ENCODE measurements around the gene SIX6.
"Not testable (repeated sequence)": the region's sequence is repeated elsewhere in the genome, so short reads cannot be mapped to it uniquely, and the experiment has no call there.

The SIX6 gene

DNA sequence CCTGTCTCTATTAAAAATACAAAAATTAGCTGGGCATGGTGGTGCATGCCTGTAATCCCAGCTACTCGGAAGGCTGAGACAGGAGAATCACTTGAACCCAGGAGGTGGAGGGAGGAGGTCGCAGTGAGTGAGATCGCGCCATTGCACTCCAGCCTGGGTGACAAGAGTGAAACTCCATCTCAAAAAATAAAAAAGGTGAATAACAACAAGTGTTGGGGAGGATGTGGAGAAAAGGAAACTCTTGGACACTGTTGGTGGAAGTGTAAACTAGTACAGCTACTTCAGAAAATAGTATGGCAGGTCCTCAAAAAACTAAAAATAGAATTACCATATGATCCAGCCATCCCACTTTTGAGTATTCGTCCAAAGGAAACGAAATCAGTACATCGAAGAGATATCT, 28.7 kb upstream of the SIX6 start:
- H3K4me1 ChIP-seq (ENCODE audit: control insufficient read depth, insufficient read depth, low read length); H3K4me3 ChIP-seq (ENCODE audit: low read depth, low read length); H3K36me3 ChIP-seq (ENCODE audit: control insufficient read depth in 2 of 2, insufficient read depth in 1 of 2, low read length in 2 of 2); H3K9me3 ChIP-seq (ENCODE audit: control insufficient read depth, insufficient read depth, low read depth, low read length); POLR2A ChIA-PET; CTCF ChIA-PET; H3K27ac ChIP-seq (ENCODE audit: extremely low read depth, low read depth, low read length): not testable (repeated sequence)
- peak; percentile 97 for TF ChIP-seq ZNF184 (tag by site-specific recombination; IDR thresholded peaks at IDR 0.05)

DNA sequence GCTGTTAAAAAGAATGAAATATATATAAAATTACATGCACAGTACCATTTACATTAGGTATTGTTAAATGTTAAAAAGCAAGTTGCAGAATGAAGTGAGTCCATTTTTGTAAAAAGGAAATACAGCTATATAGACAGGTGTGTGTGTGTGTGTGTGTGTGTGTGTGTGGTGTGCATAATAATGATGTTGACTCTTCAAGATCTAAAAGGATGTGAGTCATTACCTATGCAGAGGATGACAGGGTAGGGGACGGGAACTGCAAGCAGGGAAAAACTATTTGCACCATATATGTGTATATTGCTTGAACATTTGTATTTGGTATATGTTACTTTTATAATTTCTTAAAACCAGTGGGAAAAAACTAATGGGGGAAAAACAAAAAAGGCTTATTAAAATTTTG, 26.2 kb upstream of the SIX6 start:
- H3K27ac ChIP-seq (ENCODE audit: extremely low read depth, low read depth, low read length), result no peak overlapping the region
- H3K4me3 ChIP-seq (ENCODE audit: low read depth, low read length), result no peak overlapping the region
- H3K36me3 ChIP-seq (ENCODE audit: control insufficient read depth in 2 of 2, insufficient read depth in 1 of 2, low read length in 2 of 2), result no peaks in the 10 kb centered on the region
- ChIA-PET POLR2A (no interaction called here), CTCF (interaction anchor here (0.5 to 0.6 kb wide), 2 partner anchors 9 to 132 kb away, joined by 3 read pairs; no protein-coding TSS in a partner anchor)
- H3K9me3 ChIP-seq (ENCODE audit: control insufficient read depth, insufficient read depth, low read depth, low read length), result no peaks in the 10 kb centered on the region
- no peaks in the 10 kb centered on the region for H3K4me1 ChIP-seq (ENCODE audit: control insufficient read depth, insufficient read depth, low read length)
- no peak for TF ChIP-seq ZNF530 (tag by site-specific recombination; IDR thresholded peaks at IDR 0.05; ENCODE audit: low read depth)
- TF ChIP-seq MZF1 (tag by site-specific recombination; IDR thresholded peaks at IDR 0.05; ENCODE audit: borderline replicate concordance), result no peak
- no peak for TF ChIP-seq ZNF658 (tag by site-specific recombination; IDR thresholded peaks at IDR 0.05)
- no peak for TF ChIP-seq ZNF341 (tag by site-specific recombination; IDR thresholded peaks at IDR 0.05; ENCODE audit: low read depth)
- no peak for TF ChIP-seq ZNF792 (tag by site-specific recombination; IDR thresholded peaks at IDR 0.05)
- TF ChIP-seq ZNF2 (tag by site-specific recombination; IDR thresholded peaks at IDR 0.05), result no peak
- TF ChIP-seq ZNF10 (tag by site-specific recombination; IDR thresholded peaks at IDR 0.05), result no peak
- TF ChIP-seq, protein P1, sequence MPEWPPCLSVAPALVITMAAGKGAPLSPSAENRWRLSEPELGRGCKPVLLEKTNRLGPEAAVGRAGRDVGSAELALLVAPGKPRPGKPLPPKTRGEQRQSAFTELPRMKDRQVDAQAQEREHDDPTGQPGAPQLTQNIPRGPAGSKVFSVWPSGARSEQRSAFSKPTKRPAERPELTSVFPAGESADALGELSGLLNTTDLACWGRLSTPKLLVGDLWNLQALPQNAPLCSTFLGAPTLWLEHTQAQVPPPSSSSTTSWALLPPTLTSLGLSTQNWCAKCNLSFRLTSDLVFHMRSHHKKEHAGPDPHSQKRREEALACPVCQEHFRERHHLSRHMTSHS (tag by site-specific recombination; IDR thresholded peaks at IDR 0.05), result no peak
- no peak for TF ChIP-seq YY2 (tag by site-specific recombination; IDR thresholded peaks at IDR 0.05)

DNA sequence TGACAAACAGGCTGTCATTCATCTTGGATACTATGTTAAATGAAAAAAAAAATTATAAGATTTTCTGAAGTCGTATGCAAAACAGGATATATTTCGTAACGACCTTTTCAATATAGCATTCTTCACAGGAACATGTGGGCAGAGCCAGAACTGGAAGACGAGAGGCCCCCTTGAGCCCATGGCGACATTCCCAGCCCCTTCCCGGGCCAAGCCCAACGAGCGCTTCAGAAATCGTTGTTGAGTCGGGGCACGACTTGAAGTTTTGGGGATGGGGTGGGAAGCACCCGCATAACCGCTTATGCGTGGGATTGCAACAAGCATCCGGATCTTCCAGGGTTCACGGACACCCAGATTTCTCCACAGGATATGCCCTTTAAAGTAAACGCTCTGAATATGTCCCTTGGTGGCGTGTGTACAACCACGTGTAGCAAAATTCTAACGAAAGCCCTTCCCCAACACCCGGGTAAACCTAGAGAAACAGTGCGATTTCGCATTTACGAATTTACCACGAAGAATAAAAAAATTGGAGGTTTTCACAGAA, 23.8 kb upstream of the SIX6 start:
- TF ChIP-seq ZNF521 (tag by site-specific recombination; IDR thresholded peaks at IDR 0.05), result no peak
- Histone ChIP-seq H3K27ac (ENCODE audit: extremely low read depth, low read depth, low read length) (no peak overlapping the region), H3K4me3 (ENCODE audit: low read depth, low read length) (peak overlapping the region; percentile 50), H3K36me3 (ENCODE audit: control insufficient read depth in 2 of 2, insufficient read depth in 1 of 2, low read length in 2 of 2) (no peaks in the 10 kb centered on the region), H3K9me3 (ENCODE audit: control insufficient read depth, insufficient read depth, low read depth, low read length) (no peaks in the 10 kb centered on the region), H3K4me1 (ENCODE audit: control insufficient read depth, insufficient read depth, low read length) (no peaks in the 10 kb centered on the region)
- CTCF ChIA-PET, result interaction anchor here (0.6 to 0.7 kb wide), 2 partner anchors 24 to 219 kb away, joined by 3 to 5 read pairs; partner anchors contain the start of gene SIX6
- POLR2A ChIA-PET, result no interaction called here

DNA sequence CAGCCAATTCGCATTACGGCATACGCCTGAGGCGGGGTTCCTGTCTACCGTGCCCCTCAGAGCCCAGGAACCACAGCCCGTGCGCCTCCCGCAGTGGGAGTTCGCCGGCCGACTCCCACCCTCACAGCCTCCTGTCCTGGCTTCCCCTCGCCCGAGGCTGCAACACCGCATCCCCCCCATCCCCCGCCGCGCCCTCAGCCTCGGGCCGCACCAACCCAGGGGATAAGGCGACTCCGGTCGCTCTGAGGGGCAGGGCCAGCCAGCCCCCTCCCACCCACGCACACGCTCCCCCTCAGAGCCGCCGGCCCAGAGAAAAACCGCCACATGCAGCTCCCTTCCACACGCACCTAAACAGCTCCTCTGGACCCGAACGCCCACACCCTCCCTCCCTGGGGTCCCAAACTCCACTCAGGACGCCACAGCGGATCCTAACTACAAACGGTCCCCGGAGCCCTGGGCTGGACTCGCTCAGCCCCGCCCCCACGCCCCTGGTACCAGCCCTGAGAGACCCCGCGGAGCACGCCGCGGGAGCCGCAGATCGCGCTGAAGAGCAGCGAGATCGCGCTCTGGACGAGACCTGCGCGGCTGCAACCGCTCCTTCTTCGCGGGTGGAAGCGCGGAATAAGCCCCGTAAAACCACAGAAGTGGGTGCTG, 23.2 kb upstream of the SIX6 start, which contains the start of gene C14orf39:
Gene C14orf39, minus strand, starts transcription at position 466 of the 654 bp plus-strand sequence. CDS start 985 bp downstream, outside the sequence.
- no peaks in the 10 kb centered on the region for H3K36me3 ChIP-seq (ENCODE audit: control insufficient read depth in 2 of 2, insufficient read depth in 1 of 2, low read length in 2 of 2)
- peak within 1 kb of the TSS; percentile 50 for H3K4me3 ChIP-seq (ENCODE audit: low read depth, low read length)
- H3K4me1 ChIP-seq (ENCODE audit: control insufficient read depth, insufficient read depth, low read length), result no peaks in the 10 kb centered on the region
- H3K9me3 ChIP-seq (ENCODE audit: control insufficient read depth, insufficient read depth, low read depth, low read length), result no peaks in the 10 kb centered on the region
- ChIA-PET CTCF (no interaction called here), POLR2A (interaction anchor here (0.7 kb wide), 1 partner anchor 40 kb away, joined by 3 read pairs; no protein-coding TSS in a partner anchor)
- no peak within 1 kb of the TSS for H3K27ac ChIP-seq (ENCODE audit: extremely low read depth, low read depth, low read length)
- TF ChIP-seq TCF7L2 (IDR thresholded peaks at IDR 0.05; ENCODE audit: borderline replicate concordance, low read depth, low read length) (no peak), SP3 (tag by site-specific recombination; IDR thresholded peaks at IDR 0.05) (peak; percentile 73), ZXDB (tag by site-specific recombination; IDR thresholded peaks at IDR 0.05) (peak; percentile 100), KLF16 (tag by site-specific recombination; IDR thresholded peaks at IDR 0.05) (peak; percentile 64; the same call in 1 of the 2 replicates), ZFP37 (tag by site-specific recombination; IDR thresholded peaks at IDR 0.05) (no peak), KLF8 (tag by site-specific recombination; IDR thresholded peaks at IDR 0.05) (peak; percentile 34; the same call in 1 of the 2 replicates), EGR2 (tag by site-specific recombination; IDR thresholded peaks at IDR 0.05; ENCODE audit: low read depth) (peak; percentile 61)
- TF ChIP-seq, protein P2, sequence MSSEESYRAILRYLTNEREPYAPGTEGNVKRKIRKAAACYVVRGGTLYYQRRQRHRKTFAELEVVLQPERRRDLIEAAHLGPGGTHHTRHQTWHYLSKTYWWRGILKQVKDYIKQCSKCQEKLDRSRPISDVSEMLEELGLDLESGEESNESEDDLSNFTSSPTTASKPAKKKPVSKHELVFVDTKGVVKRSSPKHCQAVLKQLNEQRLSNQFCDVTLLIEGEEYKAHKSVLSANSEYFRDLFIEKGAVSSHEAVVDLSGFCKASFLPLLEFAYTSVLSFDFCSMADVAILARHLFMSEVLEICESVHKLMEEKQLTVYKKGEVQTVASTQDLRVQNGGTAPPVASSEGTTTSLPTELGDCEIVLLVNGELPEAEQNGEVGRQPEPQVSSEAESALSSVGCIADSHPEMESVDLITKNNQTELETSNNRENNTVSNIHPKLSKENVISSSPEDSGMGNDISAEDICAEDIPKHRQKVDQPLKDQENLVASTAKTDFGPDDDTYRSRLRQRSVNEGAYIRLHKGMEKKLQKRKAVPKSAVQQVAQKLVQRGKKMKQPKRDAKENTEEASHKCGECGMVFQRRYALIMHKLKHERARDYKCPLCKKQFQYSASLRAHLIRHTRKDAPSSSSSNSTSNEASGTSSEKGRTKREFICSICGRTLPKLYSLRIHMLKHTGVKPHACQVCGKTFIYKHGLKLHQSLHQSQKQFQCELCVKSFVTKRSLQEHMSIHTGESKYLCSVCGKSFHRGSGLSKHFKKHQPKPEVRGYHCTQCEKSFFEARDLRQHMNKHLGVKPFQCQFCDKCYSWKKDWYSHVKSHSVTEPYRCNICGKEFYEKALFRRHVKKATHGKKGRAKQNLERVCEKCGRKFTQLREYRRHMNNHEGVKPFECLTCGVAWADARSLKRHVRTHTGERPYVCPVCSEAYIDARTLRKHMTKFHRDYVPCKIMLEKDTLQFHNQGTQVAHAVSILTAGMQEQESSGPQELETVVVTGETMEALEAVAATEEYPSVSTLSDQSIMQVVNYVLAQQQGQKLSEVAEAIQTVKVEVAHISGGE (tag by site-specific recombination; conservative IDR thresholded peaks at IDR 0.05; ENCODE audit: low read depth), result no peak
- TF ChIP-seq, protein P3, sequence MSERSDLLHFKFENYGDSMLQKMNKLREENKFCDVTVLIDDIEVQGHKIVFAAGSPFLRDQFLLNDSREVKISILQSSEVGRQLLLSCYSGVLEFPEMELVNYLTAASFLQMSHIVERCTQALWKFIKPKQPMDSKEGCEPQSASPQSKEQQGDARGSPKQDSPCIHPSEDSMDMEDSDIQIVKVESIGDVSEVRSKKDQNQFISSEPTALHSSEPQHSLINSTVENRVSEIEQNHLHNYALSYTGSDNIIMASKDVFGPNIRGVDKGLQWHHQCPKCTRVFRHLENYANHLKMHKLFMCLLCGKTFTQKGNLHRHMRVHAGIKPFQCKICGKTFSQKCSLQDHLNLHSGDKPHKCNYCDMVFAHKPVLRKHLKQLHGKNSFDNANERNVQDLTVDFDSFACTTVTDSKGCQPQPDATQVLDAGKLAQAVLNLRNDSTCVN (tag by site-specific recombination; optimal IDR thresholded peaks at IDR 0.05), result peak; percentile 39
- TF ChIP-seq, protein P4, sequence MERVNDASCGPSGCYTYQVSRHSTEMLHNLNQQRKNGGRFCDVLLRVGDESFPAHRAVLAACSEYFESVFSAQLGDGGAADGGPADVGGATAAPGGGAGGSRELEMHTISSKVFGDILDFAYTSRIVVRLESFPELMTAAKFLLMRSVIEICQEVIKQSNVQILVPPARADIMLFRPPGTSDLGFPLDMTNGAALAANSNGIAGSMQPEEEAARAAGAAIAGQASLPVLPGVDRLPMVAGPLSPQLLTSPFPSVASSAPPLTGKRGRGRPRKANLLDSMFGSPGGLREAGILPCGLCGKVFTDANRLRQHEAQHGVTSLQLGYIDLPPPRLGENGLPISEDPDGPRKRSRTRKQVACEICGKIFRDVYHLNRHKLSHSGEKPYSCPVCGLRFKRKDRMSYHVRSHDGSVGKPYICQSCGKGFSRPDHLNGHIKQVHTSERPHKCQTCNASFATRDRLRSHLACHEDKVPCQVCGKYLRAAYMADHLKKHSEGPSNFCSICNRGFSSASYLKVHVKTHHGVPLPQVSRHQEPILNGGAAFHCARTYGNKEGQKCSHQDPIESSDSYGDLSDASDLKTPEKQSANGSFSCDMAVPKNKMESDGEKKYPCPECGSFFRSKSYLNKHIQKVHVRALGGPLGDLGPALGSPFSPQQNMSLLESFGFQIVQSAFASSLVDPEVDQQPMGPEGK (tag by site-specific recombination; IDR thresholded peaks at IDR 0.05), result peak; percentile 31; the same call in 1 of the 2 replicates

Data from HEK293 (cell line).